HEK293 (cell line): ENCODE measurements around the gene C20orf96.

ENCODE experiments used
- AEBP2 ChIP-seq: fragments of 450-650 bp; formaldehyde crosslinking; IDR thresholded peaks from 2 replicates; pipeline ENCODE4 v1.5.1; 2016; ENCODE audit warnings: missing biosample characterization, missing genetic modification characterization, borderline replicate concordance
- GLIS2 ChIP-seq: fragments of 450-650 bp; formaldehyde crosslinking; IDR thresholded peaks from 2 replicates; pipeline ENCODE4 v1.5.1; 2016; ENCODE audit warnings: missing biosample characterization, missing genetic modification characterization
- KLF16 ChIP-seq: fragments of 450-650 bp; formaldehyde crosslinking; IDR thresholded peaks from 2 replicates; pipeline ENCODE4 v1.5.1; 2017; ENCODE audit warnings: missing biosample characterization, missing genetic modification characterization
- PATZ1 ChIP-seq: fragments of 450-650 bp; formaldehyde crosslinking; IDR thresholded peaks from 2 replicates; pipeline ENCODE4 v1.5.1; 2016; ENCODE audit warnings: missing biosample characterization, missing genetic modification characterization
- PBX3 ChIP-seq: sonication (generic); formaldehyde crosslinking; IDR thresholded peaks from 2 replicates; pipeline ENCODE4 v1.8.1; 2022; ENCODE audit warnings: mild to moderate bottlenecking, moderate library complexity, missing genetic modification reagents
- SALL2 ChIP-seq: fragments of 450-650 bp; formaldehyde crosslinking; IDR thresholded peaks from 2 replicates; pipeline ENCODE4 v1.5.0; 2017; ENCODE audit warnings: missing biosample characterization, mild to moderate bottlenecking, missing genetic modification characterization, borderline replicate concordance
- SP7 ChIP-seq: fragments of 450-650 bp; formaldehyde crosslinking; IDR thresholded peaks from 2 replicates; pipeline ENCODE4 v1.5.1; 2016; ENCODE audit warnings: missing biosample characterization, missing genetic modification characterization
- TSHZ1 ChIP-seq: fragments of 450-650 bp; formaldehyde crosslinking; IDR thresholded peaks from 2 replicates; pipeline ENCODE4 v1.5.1; 2016; ENCODE audit warnings: missing biosample characterization, missing genetic modification characterization, borderline replicate concordance
- YY2 ChIP-seq: fragments of 450-650 bp; formaldehyde crosslinking; IDR thresholded peaks from 2 replicates; pipeline ENCODE4 v1.5.1; 2016; ENCODE audit warnings: missing biosample characterization, missing genetic modification characterization
- ZBTB20 ChIP-seq: fragments of 450-650 bp; formaldehyde crosslinking; IDR thresholded peaks from 2 replicates; pipeline ENCODE4 v1.5.1; 2016; ENCODE audit warnings: missing biosample characterization, missing genetic modification characterization
- ZFP37 ChIP-seq: fragments of 450-650 bp; formaldehyde crosslinking; IDR thresholded peaks from 2 replicates; pipeline ENCODE4 v1.5.1; 2016; ENCODE audit warnings: missing biosample characterization, missing genetic modification characterization
- ZNF132 ChIP-seq: fragments of 450-650 bp; formaldehyde crosslinking; IDR thresholded peaks from 2 replicates; pipeline ENCODE4 v1.5.1; 2017; ENCODE audit warnings: missing biosample characterization, missing genetic modification characterization, borderline replicate concordance
- ZNF133 ChIP-seq: fragments of 450-650 bp; formaldehyde crosslinking; IDR thresholded peaks from 2 replicates; pipeline ENCODE4 v1.5.1; 2016; ENCODE audit warnings: missing biosample characterization, missing genetic modification characterization
- ZNF184 ChIP-seq: fragments of 450-650 bp; IDR thresholded peaks from 2 replicates; pipeline ENCODE4 v1.5.1; 2018; ENCODE audit warnings: missing biosample characterization, mild to moderate bottlenecking, missing genetic modification characterization
- ZNF24 ChIP-seq: fragments of 450-650 bp; formaldehyde crosslinking; IDR thresholded peaks from 2 replicates; pipeline ENCODE4 v1.5.1; 2016; ENCODE audit warnings: missing biosample characterization, missing genetic modification characterization
- ZNF324 ChIP-seq: fragments of 450-650 bp; formaldehyde crosslinking; IDR thresholded peaks from 2 replicates; pipeline ENCODE4 v1.5.1; 2016; ENCODE audit warnings: missing biosample characterization, missing genetic modification characterization
- ZNF394 ChIP-seq: fragments of 450-650 bp; formaldehyde crosslinking; IDR thresholded peaks from 2 replicates; pipeline ENCODE4 v1.5.1; 2016; ENCODE audit warnings: missing biosample characterization, missing genetic modification characterization, mild to moderate bottlenecking, moderate library complexity, borderline replicate concordance
- ZNF48 ChIP-seq: fragments of 450-650 bp; formaldehyde crosslinking; IDR thresholded peaks from 2 replicates; pipeline ENCODE4 v1.5.1; 2016; ENCODE audit warnings: missing biosample characterization, missing genetic modification characterization
- ZNF529 ChIP-seq: fragments of 450-650 bp; formaldehyde crosslinking; IDR thresholded peaks from 2 replicates; pipeline ENCODE4 v1.5.1; 2017; ENCODE audit warnings: missing genetic modification characterization, missing biosample characterization; ENCODE audit not compliant: insufficient replicate concordance
- ZNF549 ChIP-seq: fragments of 450-650 bp; IDR thresholded peaks from 2 replicates; pipeline ENCODE4 v1.5.1; 2018; ENCODE audit warnings: missing biosample characterization, missing genetic modification characterization, mild to moderate bottlenecking, inconsistent platforms, moderate library complexity
- ZNF629 ChIP-seq: fragments of 450-650 bp; formaldehyde crosslinking; IDR thresholded peaks from 2 replicates; pipeline ENCODE4 v1.5.1; 2017; ENCODE audit warnings: missing biosample characterization, missing genetic modification characterization
- ZNF707 ChIP-seq: fragments of 450-650 bp; formaldehyde crosslinking; IDR thresholded peaks from 2 replicates; pipeline ENCODE4 v1.5.1; 2016; ENCODE audit warnings: missing biosample characterization, missing genetic modification characterization
- ZNF777 ChIP-seq: fragments of 450-650 bp; formaldehyde crosslinking; IDR thresholded peaks from 2 replicates; pipeline ENCODE4 v1.5.1; 2017; ENCODE audit warnings: missing biosample characterization, missing genetic modification characterization, borderline replicate concordance
- ZXDB ChIP-seq: fragments of 450-650 bp; formaldehyde crosslinking; IDR thresholded peaks from 2 replicates; pipeline ENCODE4 v1.5.1; 2016; ENCODE audit warnings: missing biosample characterization, missing genetic modification characterization
- TF ChIP-seq, protein P1 (sequence below): fragments of 450-650 bp; formaldehyde crosslinking; IDR thresholded peaks from 2 replicates; pipeline ENCODE4 v1.5.1; 2017; ENCODE audit warnings: missing biosample characterization, missing genetic modification characterization
- TF ChIP-seq, protein P2 (sequence below): fragments of 450-650 bp; formaldehyde crosslinking; IDR thresholded peaks from 2 replicates; pipeline ENCODE4 v1.5.1; 2016; ENCODE audit warnings: missing biosample characterization, missing genetic modification characterization

The C20orf96 gene

DNA sequence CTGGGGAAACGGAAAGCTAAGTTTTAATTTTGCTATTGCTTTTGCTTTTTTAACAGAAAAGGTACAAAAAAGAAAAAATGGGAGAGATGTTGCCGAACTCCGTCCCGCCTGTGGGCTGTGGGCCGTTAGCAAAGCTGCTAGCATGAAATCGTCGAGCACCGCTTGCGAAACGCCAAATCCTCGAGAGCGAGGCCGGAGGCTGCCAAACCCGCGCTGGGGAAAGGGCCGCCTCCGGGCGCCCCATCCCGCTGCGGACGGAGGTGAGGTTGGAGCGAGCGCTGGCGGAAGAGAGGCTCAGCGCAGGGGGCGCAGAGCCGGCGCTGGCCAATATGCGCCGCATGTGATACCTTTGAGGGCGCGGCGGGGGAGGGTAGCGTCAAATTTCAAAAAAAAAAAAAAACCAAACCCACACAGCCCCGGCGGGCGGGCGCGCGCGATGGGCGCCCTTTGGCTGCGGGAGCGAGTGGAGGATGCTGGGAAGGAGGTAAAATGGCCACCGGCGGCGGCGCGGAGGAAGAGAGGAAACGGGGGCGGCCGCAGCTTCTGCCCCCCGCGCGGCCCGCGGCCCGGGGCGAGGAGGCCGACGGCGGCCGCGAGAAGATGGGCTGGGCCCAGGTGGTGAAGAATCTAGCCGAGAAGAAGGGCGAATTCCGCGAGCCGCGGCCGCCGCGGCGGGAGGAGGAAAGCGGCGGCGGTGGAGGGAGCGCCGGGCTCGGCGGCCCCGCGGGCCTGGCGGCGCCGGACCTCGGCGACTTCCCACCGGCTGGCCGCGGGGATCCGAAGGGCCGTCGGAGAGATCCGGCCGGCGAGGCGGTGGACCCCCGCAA, 6.8 kb upstream of the C20orf96 start, which contains the start of gene ZCCHC3 (continued):
- TF ChIP-seq AEBP2 (no peak), ZNF629 (tag by site-specific recombination) (peak; percentile 88), ZFP37 (tag by site-specific recombination) (peak; percentile 66; the same call in 1 of the 2 replicates), ZNF133 (tag by site-specific recombination) (no peak), YY2 (tag by site-specific recombination) (peak; percentile 83), GLIS2 (peak; percentile 99), ZNF707 (tag by site-specific recombination) (no peak), ZXDB (tag by site-specific recombination) (peak; percentile 97), ZNF48 (tag by site-specific recombination) (no peak), SALL2 (tag by site-specific recombination) (no peak), ZNF394 (tag by site-specific recombination) (no peak; the same call in 1 of the 2 replicates), ZNF549 (tag by site-specific recombination) (no peak), ZNF24 (tag by site-specific recombination) (peak; percentile 96; the same call in 1 of the 2 replicates), ZNF529 (no peak), ZNF777 (tag by site-specific recombination) (no peak), ZNF184 (tag by site-specific recombination) (peak; percentile 49; the same call in 1 of the 2 replicates), TSHZ1 (tag by site-specific recombination) (no peak), PATZ1 (tag by site-specific recombination) (peak; percentile 98), SP7 (tag by site-specific recombination) (peak; percentile 91), PBX3 (peak; percentile 70; the same call in 1 of the 2 replicates), KLF16 (peak; percentile 45; the same call in 1 of the 2 replicates), ZNF132 (tag by site-specific recombination) (no peak), ZNF324 (tag by site-specific recombination) (peak; percentile 82), ZBTB20 (tag by site-specific recombination) (peak; percentile 97)
- TF ChIP-seq, protein P1, sequence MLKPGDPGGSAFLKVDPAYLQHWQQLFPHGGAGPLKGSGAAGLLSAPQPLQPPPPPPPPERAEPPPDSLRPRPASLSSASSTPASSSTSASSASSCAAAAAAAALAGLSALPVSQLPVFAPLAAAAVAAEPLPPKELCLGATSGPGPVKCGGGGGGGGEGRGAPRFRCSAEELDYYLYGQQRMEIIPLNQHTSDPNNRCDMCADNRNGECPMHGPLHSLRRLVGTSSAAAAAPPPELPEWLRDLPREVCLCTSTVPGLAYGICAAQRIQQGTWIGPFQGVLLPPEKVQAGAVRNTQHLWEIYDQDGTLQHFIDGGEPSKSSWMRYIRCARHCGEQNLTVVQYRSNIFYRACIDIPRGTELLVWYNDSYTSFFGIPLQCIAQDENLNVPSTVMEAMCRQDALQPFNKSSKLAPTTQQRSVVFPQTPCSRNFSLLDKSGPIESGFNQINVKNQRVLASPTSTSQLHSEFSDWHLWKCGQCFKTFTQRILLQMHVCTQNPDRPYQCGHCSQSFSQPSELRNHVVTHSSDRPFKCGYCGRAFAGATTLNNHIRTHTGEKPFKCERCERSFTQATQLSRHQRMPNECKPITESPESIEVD (tag by site-specific recombination), result no peak
- TF ChIP-seq, protein P2, sequence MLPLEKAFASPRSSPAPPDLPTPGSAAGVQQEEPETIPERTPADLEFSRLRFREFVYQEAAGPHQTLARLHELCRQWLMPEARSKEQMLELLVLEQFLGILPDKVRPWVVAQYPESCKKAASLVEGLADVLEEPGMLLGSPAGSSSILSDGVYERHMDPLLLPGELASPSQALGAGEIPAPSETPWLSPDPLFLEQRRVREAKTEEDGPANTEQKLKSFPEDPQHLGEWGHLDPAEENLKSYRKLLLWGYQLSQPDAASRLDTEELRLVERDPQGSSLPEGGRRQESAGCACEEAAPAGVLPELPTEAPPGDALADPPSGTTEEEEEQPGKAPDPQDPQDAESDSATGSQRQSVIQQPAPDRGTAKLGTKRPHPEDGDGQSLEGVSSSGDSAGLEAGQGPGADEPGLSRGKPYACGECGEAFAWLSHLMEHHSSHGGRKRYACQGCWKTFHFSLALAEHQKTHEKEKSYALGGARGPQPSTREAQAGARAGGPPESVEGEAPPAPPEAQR (tag by site-specific recombination), result no peak
